Panc1 (cell line): ENCODE data around the gene EHD2. TPM values are rescaled to one million over a fixed set of nuclear protein-coding genes. Genes with fewer than 3 reads are reported as not detected.

Experiments
- ATAC-seq: fragments of 200-7000 bp; cut with Tn5 transposase; 2 replicates; pipeline ENCODE4 v1.9.1; 2020; ENCODE audit warnings: mild to moderate bottlenecking, moderate library complexity
- BruUV-seq: library from RNA; stranded (reverse); fragments of 400-500 nt; replicated peaks from 2 replicates; lab custom pipeline; 2021; lab: Mats Ljungman, UMichigan
- CTCF ChIA-PET: fragments of 300-600 bp; sonication (Branson Sonifier 250); formaldehyde crosslinking; loops from one replicate; lab custom pipeline; 2022; ENCODE audit warnings: antibody characterized with exemption; lab: Charles Lee
- POLR2A ChIA-PET: fragments of 300-600 bp; sonication (Branson Sonifier 250); formaldehyde crosslinking; loops from one replicate; lab custom pipeline; 2022; ENCODE audit warnings: antibody characterized with exemption; lab: Charles Lee
- DNase-seq: peaks from one replicate; pipeline ENCODE4 v3.0.0-alpha.2; 2010; ENCODE audit warnings: low read depth, low spot score
- H3K27ac ChIP-seq: 2 replicates; pipeline ENCODE4 v1.5.1; 2011; ENCODE audit warnings: mild to moderate bottlenecking, low read length, inconsistent platforms
- H3K27me3 ChIP-seq: fragments of 200-500 bp; sonication (Bioruptor generic); 2 replicates; pipeline ENCODE4 v1.6.0; 2014; ENCODE audit warnings: low read length, inconsistent platforms; ENCODE audit not compliant: control insufficient read depth, insufficient read depth
- H3K36me3 ChIP-seq: fragments of 200-500 bp; sonication (Bioruptor generic); 2 replicates; pipeline ENCODE4 v1.5.1; 2014; ENCODE audit warnings: inconsistent platforms, mild to moderate bottlenecking, low read length, moderate library complexity; ENCODE audit not compliant: control insufficient read depth, insufficient read depth
- H3K4me1 ChIP-seq: 2 replicates; pipeline ENCODE4 v1.5.1; 2011; ENCODE audit warnings: inconsistent platforms, mild to moderate bottlenecking, low read length, moderate library complexity; ENCODE audit not compliant: control insufficient read depth, insufficient read depth
- H3K4me3 ChIP-seq, 2 experiments: 2 replicates each; pipeline ENCODE4 v1.5.1; 2011 to 2012; ENCODE audit warnings: low read depth in 2 of 2, low read length in 2 of 2, mild to moderate bottlenecking in 2 of 2, inconsistent platforms in 1 of 2, moderate library complexity in 1 of 2
- H3K9me3 ChIP-seq: fragments of 200-500 bp; sonication (Bioruptor generic); 2 replicates; pipeline ENCODE4 v1.5.1; 2014; ENCODE audit warnings: low read depth, mild to moderate bottlenecking, inconsistent platforms, low read length, moderate library complexity; ENCODE audit not compliant: control insufficient read depth, insufficient read depth
- POLR2AphosphoS5 ChIP-seq: IDR thresholded peaks from 2 replicates; pipeline ENCODE4 v1.6.1; 2012; ENCODE audit warnings: mild to moderate bottlenecking, low read depth, low read length, moderate library complexity
- SIN3A ChIP-seq: IDR thresholded peaks from 2 replicates; pipeline ENCODE4 v1.6.1; 2012; ENCODE audit warnings: low read depth, mild to moderate bottlenecking, low read length, moderate library complexity, borderline replicate concordance; ENCODE audit not compliant: insufficient read depth
- TCF7L2 ChIP-seq: IDR thresholded peaks from 2 replicates; pipeline ENCODE4 v1.6.1; 2011; ENCODE audit warnings: mild to moderate bottlenecking, low read depth, low read length, inconsistent platforms
- in situ Hi-C: cut with HindIII; loops from 2 replicates; pipeline ENCODE4 v1.10.0; 2016; ENCODE audit warnings: low sequenced_read_pairs, low pct_unique_long_range_greater_than_20kb
- intact Hi-C: fragments of 100-400 bp; cut with micrococcal nuclease; formaldehyde crosslinking; loops from one replicate; pipeline ENCODE4 v1.10.0; 2022; ENCODE audit not compliant: unreplicated experiment
- total RNA-seq: library from RNA; stranded (reverse); gene quantifications from one replicate; pipeline ENCODE4 v1.2.1, GENCODE V29; 2021; ENCODE audit not compliant: unreplicated experiment
- TF ChIP-seq, protein P1 (sequence below), 2 experiments: IDR thresholded peaks; 2 replicates each; pipeline ENCODE4 v1.6.1; 2011 to 2012; ENCODE audit warnings: low read depth in 2 of 2, control low read depth in 1 of 2, low read length in 1 of 2, mild to moderate bottlenecking in 1 of 2, moderate library complexity in 1 of 2; ENCODE audit not compliant: insufficient read depth in 1 of 2
- TF ChIP-seq, protein P2 (sequence below): fragments of 450-650 bp; IDR thresholded peaks from 2 replicates; pipeline ENCODE4 v1.5.1; 2017; ENCODE audit warnings: mild to moderate bottlenecking

The EHD2 gene
- total RNA-seq, 1 experiment from 2014 or later = 41.8 TPM

DNA sequence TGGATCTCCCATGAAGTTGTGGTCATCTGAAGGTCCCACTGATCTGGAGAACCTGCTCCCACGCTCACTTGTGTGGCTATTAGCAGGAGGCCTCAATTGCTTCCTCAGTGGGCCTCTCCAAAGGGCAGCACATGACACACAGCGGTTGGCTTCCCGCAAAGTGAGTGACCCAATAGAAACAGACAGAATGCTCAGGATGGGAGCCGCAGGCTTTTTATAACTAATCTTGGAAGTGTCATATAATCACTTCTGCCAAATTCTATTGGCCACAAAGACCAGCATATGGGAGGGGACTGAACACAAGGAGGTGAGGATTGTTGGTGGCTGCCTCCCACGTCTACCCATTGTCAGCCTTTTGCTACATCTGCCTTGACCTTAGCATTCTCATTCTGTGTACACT is 22.1 kb upstream of the EHD2 start:
- Histone ChIP-seq H3K4me1 (no peaks in the 10 kb centered on the region), H3K4me3 (no peak overlapping the region), H3K36me3 (no peaks in the 10 kb centered on the region), H3K27me3 (no peaks in the 10 kb centered on the region), H3K9me3 (no peaks in the 10 kb centered on the region), H3K27ac (no peak overlapping the region)
- DNase-seq (no peak), ATAC-seq (no peak)
- CTCF ChIA-PET = no interaction called here
- TF ChIP-seq TCF7L2 (no peak), POLR2AphosphoS5 (no peak), SIN3A (no peak)
- TF ChIP-seq, protein P1, sequence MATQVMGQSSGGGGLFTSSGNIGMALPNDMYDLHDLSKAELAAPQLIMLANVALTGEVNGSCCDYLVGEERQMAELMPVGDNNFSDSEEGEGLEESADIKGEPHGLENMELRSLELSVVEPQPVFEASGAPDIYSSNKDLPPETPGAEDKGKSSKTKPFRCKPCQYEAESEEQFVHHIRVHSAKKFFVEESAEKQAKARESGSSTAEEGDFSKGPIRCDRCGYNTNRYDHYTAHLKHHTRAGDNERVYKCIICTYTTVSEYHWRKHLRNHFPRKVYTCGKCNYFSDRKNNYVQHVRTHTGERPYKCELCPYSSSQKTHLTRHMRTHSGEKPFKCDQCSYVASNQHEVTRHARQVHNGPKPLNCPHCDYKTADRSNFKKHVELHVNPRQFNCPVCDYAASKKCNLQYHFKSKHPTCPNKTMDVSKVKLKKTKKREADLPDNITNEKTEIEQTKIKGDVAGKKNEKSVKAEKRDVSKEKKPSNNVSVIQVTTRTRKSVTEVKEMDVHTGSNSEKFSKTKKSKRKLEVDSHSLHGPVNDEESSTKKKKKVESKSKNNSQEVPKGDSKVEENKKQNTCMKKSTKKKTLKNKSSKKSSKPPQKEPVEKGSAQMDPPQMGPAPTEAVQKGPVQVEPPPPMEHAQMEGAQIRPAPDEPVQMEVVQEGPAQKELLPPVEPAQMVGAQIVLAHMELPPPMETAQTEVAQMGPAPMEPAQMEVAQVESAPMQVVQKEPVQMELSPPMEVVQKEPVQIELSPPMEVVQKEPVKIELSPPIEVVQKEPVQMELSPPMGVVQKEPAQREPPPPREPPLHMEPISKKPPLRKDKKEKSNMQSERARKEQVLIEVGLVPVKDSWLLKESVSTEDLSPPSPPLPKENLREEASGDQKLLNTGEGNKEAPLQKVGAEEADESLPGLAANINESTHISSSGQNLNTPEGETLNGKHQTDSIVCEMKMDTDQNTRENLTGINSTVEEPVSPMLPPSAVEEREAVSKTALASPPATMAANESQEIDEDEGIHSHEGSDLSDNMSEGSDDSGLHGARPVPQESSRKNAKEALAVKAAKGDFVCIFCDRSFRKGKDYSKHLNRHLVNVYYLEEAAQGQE (IDR thresholded peaks at IDR 0.05; ENCODE audit: insufficient read depth in 1 of 2, low read depth in 2 of 2, low read length in 1 of 2) = no peak
- TF ChIP-seq, protein P2, sequence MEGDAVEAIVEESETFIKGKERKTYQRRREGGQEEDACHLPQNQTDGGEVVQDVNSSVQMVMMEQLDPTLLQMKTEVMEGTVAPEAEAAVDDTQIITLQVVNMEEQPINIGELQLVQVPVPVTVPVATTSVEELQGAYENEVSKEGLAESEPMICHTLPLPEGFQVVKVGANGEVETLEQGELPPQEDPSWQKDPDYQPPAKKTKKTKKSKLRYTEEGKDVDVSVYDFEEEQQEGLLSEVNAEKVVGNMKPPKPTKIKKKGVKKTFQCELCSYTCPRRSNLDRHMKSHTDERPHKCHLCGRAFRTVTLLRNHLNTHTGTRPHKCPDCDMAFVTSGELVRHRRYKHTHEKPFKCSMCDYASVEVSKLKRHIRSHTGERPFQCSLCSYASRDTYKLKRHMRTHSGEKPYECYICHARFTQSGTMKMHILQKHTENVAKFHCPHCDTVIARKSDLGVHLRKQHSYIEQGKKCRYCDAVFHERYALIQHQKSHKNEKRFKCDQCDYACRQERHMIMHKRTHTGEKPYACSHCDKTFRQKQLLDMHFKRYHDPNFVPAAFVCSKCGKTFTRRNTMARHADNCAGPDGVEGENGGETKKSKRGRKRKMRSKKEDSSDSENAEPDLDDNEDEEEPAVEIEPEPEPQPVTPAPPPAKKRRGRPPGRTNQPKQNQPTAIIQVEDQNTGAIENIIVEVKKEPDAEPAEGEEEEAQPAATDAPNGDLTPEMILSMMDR = no peak
- no TSS peak for BruUV-seq
- in situ Hi-C loops = no loop called here
- POLR2A ChIA-PET = no interaction called here
- intact Hi-C loops = no loop called here

DNA sequence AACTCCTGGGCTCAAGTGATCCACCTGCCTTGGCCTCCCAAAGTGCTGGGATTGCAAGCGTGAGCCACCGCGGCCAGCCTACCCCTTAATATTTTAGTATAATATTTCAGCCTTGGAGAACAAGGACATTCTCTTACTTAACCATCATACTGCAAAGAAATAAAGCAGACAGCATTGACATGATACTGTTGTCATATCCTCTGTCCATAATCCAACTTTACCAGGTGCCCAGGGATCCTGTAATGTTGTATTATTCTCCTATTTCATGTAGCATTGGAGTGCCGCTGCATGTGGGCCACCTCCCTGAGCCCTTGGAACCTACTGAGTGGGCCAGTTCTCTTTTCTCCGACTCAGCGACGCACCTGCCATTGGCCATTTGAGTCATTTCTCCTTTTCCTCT is 21.4 kb upstream of the EHD2 start:
- H3K27me3 ChIP-seq = no peaks in the 10 kb centered on the region
- ATAC-seq = no peak
- no peak overlapping the region for H3K4me3 ChIP-seq
- BruUV-seq = no TSS peak
- no peaks in the 10 kb centered on the region for H3K36me3 ChIP-seq
- in situ Hi-C loops = no loop called here
- intact Hi-C loops = no loop called here
- DNase-seq = no peak
- H3K4me1 ChIP-seq = no peaks in the 10 kb centered on the region
- ChIA-PET POLR2A (no interaction called here), CTCF (no interaction called here)
- TF ChIP-seq SIN3A (no peak), TCF7L2 (no peak), POLR2AphosphoS5 (no peak)
- TF ChIP-seq, protein P1 (IDR thresholded peaks at IDR 0.05; ENCODE audit: insufficient read depth in 1 of 2, low read depth in 2 of 2, low read length in 1 of 2) = no peak
- TF ChIP-seq, protein P2 = no peak
- no peak overlapping the region for H3K27ac ChIP-seq
- no peaks in the 10 kb centered on the region for H3K9me3 ChIP-seq
